ENCODE data around the gene FOXJ3. TPM values are rescaled to one million over a fixed set of nuclear protein-coding genes. Genes with fewer than 3 reads are reported as not detected.

The FOXJ3 gene
- total and polyA plus RNA-seq, 2 of the 13 experiments (the other 11 are each of a cell fraction or from before 2014, with no cell fraction given), result 16.6 to 48.5 TPM

DNA sequence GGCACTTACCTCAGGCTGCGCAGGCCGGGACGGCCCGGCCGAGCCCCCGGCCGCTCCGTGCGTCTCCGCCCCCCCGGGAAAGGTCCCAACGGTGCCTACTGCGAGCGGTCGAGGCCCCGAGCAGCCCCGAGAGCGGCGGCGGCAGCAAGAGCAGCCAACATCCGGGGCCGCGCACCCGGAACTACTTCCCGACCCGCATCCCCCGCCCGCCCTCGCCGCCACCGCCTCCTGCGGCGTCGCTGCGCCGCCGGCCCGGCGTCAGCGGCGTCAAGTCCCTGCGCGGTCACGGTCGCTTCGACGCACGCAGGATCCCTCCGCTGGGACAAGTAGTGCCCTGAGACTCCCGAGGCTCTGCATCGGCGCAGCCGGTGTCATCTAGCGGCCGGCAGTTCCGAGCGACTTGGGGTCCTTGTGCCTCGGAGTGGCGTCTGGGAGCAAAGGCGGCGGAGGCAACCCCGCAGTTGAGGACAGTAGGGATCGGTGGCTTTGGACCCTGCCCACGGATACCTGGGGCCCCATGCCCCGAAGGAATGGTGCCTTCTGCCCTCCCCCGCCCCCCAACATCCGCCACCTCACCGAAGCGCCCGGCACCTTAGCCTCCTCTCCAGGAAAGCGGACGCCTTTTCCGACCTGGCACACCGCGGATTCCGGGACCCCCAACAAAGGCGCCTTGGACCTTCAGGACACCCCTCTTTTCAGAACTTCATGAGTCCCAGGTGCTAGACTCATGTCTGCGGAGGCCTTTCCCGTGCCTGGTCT, at the start of gene FOXJ3 (continued):
- peak; percentile 95 for TF ChIP-seq SMAD3 (CRISPR knock-in tag; IDR thresholded peaks at IDR 0.05)
- no peak for TF ChIP-seq ZNF577 (CRISPR knock-in tag; IDR thresholded peaks at IDR 0.05; ENCODE audit: borderline replicate concordance, low read depth)
- peak; percentile 70; the same call in 1 of the 2 replicates for TF ChIP-seq FOXJ3 (CRISPR knock-in tag; IDR thresholded peaks at IDR 0.05; ENCODE audit: borderline replicate concordance)
- TF ChIP-seq, protein P1, sequence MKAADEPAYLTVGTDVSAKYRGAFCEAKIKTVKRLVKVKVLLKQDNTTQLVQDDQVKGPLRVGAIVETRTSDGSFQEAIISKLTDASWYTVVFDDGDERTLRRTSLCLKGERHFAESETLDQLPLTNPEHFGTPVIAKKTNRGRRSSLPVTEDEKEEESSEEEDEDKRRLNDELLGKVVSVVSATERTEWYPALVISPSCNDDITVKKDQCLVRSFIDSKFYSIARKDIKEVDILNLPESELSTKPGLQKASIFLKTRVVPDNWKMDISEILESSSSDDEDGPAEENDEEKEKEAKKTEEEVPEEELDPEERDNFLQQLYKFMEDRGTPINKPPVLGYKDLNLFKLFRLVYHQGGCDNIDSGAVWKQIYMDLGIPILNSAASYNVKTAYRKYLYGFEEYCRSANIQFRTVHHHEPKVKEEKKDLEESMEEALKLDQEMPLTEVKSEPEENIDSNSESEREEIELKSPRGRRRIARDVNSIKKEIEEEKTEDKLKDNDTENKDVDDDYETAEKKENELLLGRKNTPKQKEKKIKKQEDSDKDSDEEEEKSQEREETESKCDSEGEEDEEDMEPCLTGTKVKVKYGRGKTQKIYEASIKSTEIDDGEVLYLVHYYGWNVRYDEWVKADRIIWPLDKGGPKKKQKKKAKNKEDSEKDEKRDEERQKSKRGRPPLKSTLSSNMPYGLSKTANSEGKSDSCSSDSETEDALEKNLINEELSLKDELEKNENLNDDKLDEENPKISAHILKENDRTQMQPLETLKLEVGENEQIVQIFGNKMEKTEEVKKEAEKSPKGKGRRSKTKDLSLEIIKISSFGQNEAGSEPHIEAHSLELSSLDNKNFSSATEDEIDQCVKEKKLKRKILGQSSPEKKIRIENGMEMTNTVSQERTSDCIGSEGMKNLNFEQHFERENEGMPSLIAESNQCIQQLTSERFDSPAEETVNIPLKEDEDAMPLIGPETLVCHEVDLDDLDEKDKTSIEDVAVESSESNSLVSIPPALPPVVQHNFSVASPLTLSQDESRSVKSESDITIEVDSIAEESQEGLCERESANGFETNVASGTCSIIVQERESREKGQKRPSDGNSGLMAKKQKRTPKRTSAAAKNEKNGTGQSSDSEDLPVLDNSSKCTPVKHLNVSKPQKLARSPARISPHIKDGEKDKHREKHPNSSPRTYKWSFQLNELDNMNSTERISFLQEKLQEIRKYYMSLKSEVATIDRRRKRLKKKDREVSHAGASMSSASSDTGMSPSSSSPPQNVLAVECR (CRISPR knock-in tag; IDR thresholded peaks at IDR 0.05; ENCODE audit: borderline replicate concordance), result peak; percentile 78; the same call in 1 of the 2 replicates
- peak; percentile 92 for TF ChIP-seq CBX1 (IDR thresholded peaks at IDR 0.05; ENCODE audit: low read depth)
- peak; percentile 84 for TF ChIP-seq TEAD3 (CRISPR knock-in tag; optimal IDR thresholded peaks at IDR 0.05; ENCODE audit: borderline replicate concordance)
- TF ChIP-seq ZNF83 (CRISPR knock-in tag; IDR thresholded peaks at IDR 0.05; ENCODE audit: borderline replicate concordance), result no peak; the same call in 1 of the 2 replicates
- TF ChIP-seq, protein P2, sequence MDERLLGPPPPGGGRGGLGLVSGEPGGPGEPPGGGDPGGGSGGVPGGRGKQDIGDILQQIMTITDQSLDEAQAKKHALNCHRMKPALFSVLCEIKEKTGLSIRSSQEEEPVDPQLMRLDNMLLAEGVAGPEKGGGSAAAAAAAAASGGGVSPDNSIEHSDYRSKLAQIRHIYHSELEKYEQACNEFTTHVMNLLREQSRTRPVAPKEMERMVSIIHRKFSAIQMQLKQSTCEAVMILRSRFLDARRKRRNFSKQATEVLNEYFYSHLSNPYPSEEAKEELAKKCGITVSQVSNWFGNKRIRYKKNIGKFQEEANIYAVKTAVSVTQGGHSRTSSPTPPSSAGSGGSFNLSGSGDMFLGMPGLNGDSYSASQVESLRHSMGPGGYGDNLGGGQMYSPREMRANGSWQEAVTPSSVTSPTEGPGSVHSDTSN (CRISPR knock-in tag; IDR thresholded peaks at IDR 0.05), result no peak
- peak; percentile 65; the same call in 1 of the 2 replicates for TF ChIP-seq TBP (CRISPR knock-in tag; IDR thresholded peaks at IDR 0.05)
- no peak for TF ChIP-seq PTBP1 (IDR thresholded peaks at IDR 0.05; ENCODE audit: low read depth, low read length, poor library complexity, severe bottlenecking)
- no peak for TF ChIP-seq TCF12 (IDR thresholded peaks at IDR 0.05)
- TF ChIP-seq TCF12 (CRISPR knock-in tag; IDR thresholded peaks at IDR 0.05), result peak; percentile 43; the same call in 1 of the 2 replicates
- TF ChIP-seq NONO (IDR thresholded peaks at IDR 0.05), result no peak
- TF ChIP-seq NONO (CRISPR knock-in tag; conservative IDR thresholded peaks at IDR 0.05), result peak; percentile 99
- TF ChIP-seq SMAD1 (CRISPR knock-in tag; IDR thresholded peaks at IDR 0.05; ENCODE audit: borderline replicate concordance, low read depth), result no peak; the same call in 1 of the 2 replicates
- TF ChIP-seq JDP2 (CRISPR knock-in tag; IDR thresholded peaks at IDR 0.05; ENCODE audit: borderline replicate concordance), result no peak
- TF ChIP-seq ZNF34 (CRISPR knock-in tag; IDR thresholded peaks at IDR 0.05; ENCODE audit: borderline replicate concordance), result no peak
- TF ChIP-seq, protein P3, sequence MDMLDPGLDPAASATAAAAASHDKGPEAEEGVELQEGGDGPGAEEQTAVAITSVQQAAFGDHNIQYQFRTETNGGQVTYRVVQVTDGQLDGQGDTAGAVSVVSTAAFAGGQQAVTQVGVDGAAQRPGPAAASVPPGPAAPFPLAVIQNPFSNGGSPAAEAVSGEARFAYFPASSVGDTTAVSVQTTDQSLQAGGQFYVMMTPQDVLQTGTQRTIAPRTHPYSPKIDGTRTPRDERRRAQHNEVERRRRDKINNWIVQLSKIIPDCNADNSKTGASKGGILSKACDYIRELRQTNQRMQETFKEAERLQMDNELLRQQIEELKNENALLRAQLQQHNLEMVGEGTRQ (IDR thresholded peaks at IDR 0.05; ENCODE audit: low read depth, low read length), result no peak
- TF ChIP-seq, protein P3 (CRISPR knock-in tag; IDR thresholded peaks at IDR 0.05; ENCODE audit: borderline replicate concordance), result no peak
- no peak for TF ChIP-seq SMC3 (IDR thresholded peaks at IDR 0.05; ENCODE audit: low read length)
- TF ChIP-seq RFX5 (IDR thresholded peaks at IDR 0.05; ENCODE audit: low read depth, low read length), result no peak; the same call in 1 of the 2 replicates
